ENCODE measurements around the gene KCNK2.
"Not testable (repeated sequence)": the region's sequence is repeated elsewhere in the genome, so short reads cannot be mapped to it uniquely, and the experiment has no call there.

The KCNK2 gene

GRCh38 chr1:215151841-215152549, 69.5 kb downstream of the KCNK2 start:
- no peak for DNase-seq (ENCODE audit: low read depth, low spot score)

- DNase-seq (ENCODE audit: low read depth, low spot score), result peak; percentile 89
Observed at GRCh38 chr1:215156232-215156631, 73.7 kb downstream of the KCNK2 start.

- DNase-seq (ENCODE audit: low read depth, low spot score), result no peak
Observed at GRCh38 chr1:215160351-215160750, 77.8 kb downstream of the KCNK2 start.

GRCh38 chr1:215163144-215163543, 80.6 kb downstream of the KCNK2 start:
- DNase-seq (ENCODE audit: low read depth, low spot score), result not testable (repeated sequence)

- DNase-seq (ENCODE audit: low read depth, low spot score), result no peak
Observed at GRCh38 chr1:215166886-215167285, 84.3 kb downstream of the KCNK2 start.

GRCh38 chr1:215181518-215181917, 99.0 kb downstream of the KCNK2 start:
- DNase-seq (ENCODE audit: low read depth, low spot score), result no peak

- DNase-seq (ENCODE audit: low read depth, low spot score), result no peak
Observed at GRCh38 chr1:215185067-215185620, 102.6 kb downstream of the KCNK2 start.

GRCh38 chr1:215188302-215188950, 105.9 kb downstream of the KCNK2 start:
- DNase-seq (ENCODE audit: low read depth, low spot score), result no peak

- peak; percentile 47 for DNase-seq (ENCODE audit: low read depth, low spot score)
Observed at GRCh38 chr1:215192306-215192705, 109.8 kb downstream of the KCNK2 start.

GRCh38 chr1:215198021-215198420, 115.5 kb downstream of the KCNK2 start:
- DNase-seq (ENCODE audit: low read depth, low spot score), result no peak

GRCh38 chr1:215200121-215200520, 117.6 kb downstream of the KCNK2 start:
- DNase-seq (ENCODE audit: low read depth, low spot score), result no peak

- no peak for DNase-seq (ENCODE audit: low read depth, low spot score)
Observed at GRCh38 chr1:215201283-215201682, 118.7 kb downstream of the KCNK2 start.

- no peak for DNase-seq (ENCODE audit: low read depth, low spot score)
Observed at GRCh38 chr1:215202868-215203267, 120.3 kb downstream of the KCNK2 start.

GRCh38 chr1:215210167-215210566, 127.6 kb downstream of the KCNK2 start:
- no peak for DNase-seq (ENCODE audit: low read depth, low spot score)

- DNase-seq (ENCODE audit: low read depth, low spot score), result no peak
Observed at GRCh38 chr1:215215846-215216245, 133.3 kb downstream of the KCNK2 start.

GRCh38 chr1:215219372-215219771, 136.8 kb downstream of the KCNK2 start:
- no peak for DNase-seq (ENCODE audit: low read depth, low spot score)

- peak; percentile 12 for DNase-seq (ENCODE audit: low read depth, low spot score)
Observed at GRCh38 chr1:215220346-215220745, 137.8 kb downstream of the KCNK2 start.

- no peak for DNase-seq (ENCODE audit: low read depth, low spot score)
Observed at GRCh38 chr1:215226757-215227156, 144.2 kb downstream of the KCNK2 start.

- no peak for DNase-seq (ENCODE audit: low read depth, low spot score)
Observed at GRCh38 chr1:215228193-215228592, 145.7 kb downstream of the KCNK2 start.

- no peak for DNase-seq (ENCODE audit: low read depth, low spot score)
Observed at GRCh38 chr1:215241451-215241850, 158.9 kb downstream of the KCNK2 start.

- DNase-seq (ENCODE audit: low read depth, low spot score), result peak; percentile 13
Observed at GRCh38 chr1:215243345-215244054, 161.0 kb downstream of the KCNK2 start.

- no peak for DNase-seq (ENCODE audit: low read depth, low spot score)
Observed at GRCh38 chr1:215250913-215251312, 168.4 kb downstream of the KCNK2 start.
